PC-3 (cell line): ENCODE results near the gene CASZ1. TPM values are rescaled to one million over a fixed set of nuclear protein-coding genes. Genes with fewer than 3 reads are reported as not detected.

Experiments
- ATAC-seq: fragments of 200-7000 bp; cut with Tn5 transposase; 2 replicates; pipeline ENCODE4 v1.9.1; 2020; ENCODE audit warnings: mild to moderate bottlenecking, moderate library complexity
- BruUV-seq: library from RNA; stranded (reverse); fragments of 400-500 nt; replicated peaks from 2 replicates; lab custom pipeline; 2021; lab: Mats Ljungman, UMichigan
- CTCF ChIA-PET: fragments of 300-600 bp; sonication (Branson Sonifier 250); formaldehyde crosslinking; loops from one replicate; lab custom pipeline; 2022; ENCODE audit warnings: antibody characterized with exemption; lab: Charles Lee
- POLR2A ChIA-PET: fragments of 300-600 bp; sonication (Branson Sonifier 250); formaldehyde crosslinking; loops from one replicate; lab custom pipeline; 2022; ENCODE audit warnings: antibody characterized with exemption; ENCODE audit not compliant: unreplicated experiment; lab: Charles Lee
- DNase-seq: peaks from one replicate; pipeline ENCODE4 v3.0.0-alpha.2; 2015
- H2AFZ ChIP-seq: fragments of 300-600 bp; sonication (generic); 2 replicates; pipeline ENCODE4 v1.6.0; 2016; ENCODE audit warnings: antibody characterized with exemption, low read length
- H3F3A ChIP-seq: fragments of 300-600 bp; sonication (generic); one replicate; pipeline ENCODE4 v1.6.0; 2017; ENCODE audit warnings: antibody characterized with exemption, low read length, control low read depth, mild to moderate bottlenecking; ENCODE audit not compliant: unreplicated experiment
- H3K27ac ChIP-seq: fragments of 300-600 bp; sonication (generic); 2 replicates; pipeline ENCODE4 v1.5.1; 2016; ENCODE audit warnings: mild to moderate bottlenecking, low read length
- H3K27me3 ChIP-seq: fragments of 300-600 bp; sonication (generic); 2 replicates; pipeline ENCODE4 v1.6.1; 2016; ENCODE audit warnings: low read length, mixed read lengths
- H3K36me3 ChIP-seq: fragments of 300-600 bp; sonication (generic); 2 replicates; pipeline ENCODE4 v1.6.1; 2016; ENCODE audit warnings: low read depth, mixed run types, low read length, mixed read lengths
- H3K4me1 ChIP-seq: fragments of 300-600 bp; sonication (generic); 2 replicates; pipeline ENCODE4 v1.5.1; 2016; ENCODE audit warnings: low read length; ENCODE audit not compliant: insufficient read depth
- H3K4me2 ChIP-seq: fragments of 300-600 bp; sonication (generic); 2 replicates; pipeline ENCODE4 v1.6.0; 2016; ENCODE audit warnings: low read length
- H3K4me3 ChIP-seq: fragments of 300-600 bp; sonication (generic); 2 replicates; pipeline ENCODE4 v1.5.1; 2016; ENCODE audit warnings: mild to moderate bottlenecking, low read length, mixed read lengths
- H3K79me2 ChIP-seq: fragments of 300-600 bp; sonication (generic); 2 replicates; pipeline ENCODE4 v1.6.1; 2017; ENCODE audit warnings: low read length, mixed read lengths
- H3K9ac ChIP-seq: fragments of 300-600 bp; sonication (generic); 2 replicates; pipeline ENCODE4 v1.6.0; 2016; ENCODE audit warnings: mild to moderate bottlenecking, low read length
- H3K9me2 ChIP-seq: fragments of 300-600 bp; sonication (generic); replicated peaks from 2 replicates; pipeline ENCODE4 v1.6.1; 2016; ENCODE audit warnings: mixed run types, low read length, mixed read lengths
- H3K9me3 ChIP-seq: fragments of 300-600 bp; sonication (generic); 2 replicates; pipeline ENCODE4 v1.6.1; 2016; ENCODE audit warnings: low read length, mixed read lengths
- H4K20me1 ChIP-seq: fragments of 300-600 bp; sonication (generic); 2 replicates; pipeline ENCODE4 v1.6.1; 2016; ENCODE audit warnings: low read length, mixed read lengths
- EZH2 ChIP-seq: fragments of 300-600 bp; sonication (generic); IDR thresholded peaks from one replicate; pipeline ENCODE4 v1.6.1; 2017; ENCODE audit warnings: antibody characterized with exemption, mild to moderate bottlenecking, low read length; ENCODE audit not compliant: unreplicated experiment
- EZH2phosphoT487 ChIP-seq: fragments of 300-600 bp; sonication (generic); IDR thresholded peaks from 2 replicates; pipeline ENCODE4 v1.6.1; 2018; ENCODE audit warnings: mild to moderate bottlenecking, antibody characterized with exemption, low read length, borderline replicate concordance
- intact Hi-C: fragments of 100-400 bp; cut with micrococcal nuclease; formaldehyde crosslinking; loops from 2 replicates; pipeline ENCODE4 v1.9.0; 2023
- total RNA-seq: library from RNA; depleted of rRNA; stranded (reverse); fragments of >200 nt; gene quantifications from 2 replicates; pipeline ENCODE4 v1.2.3, GENCODE V29; 2014
- TF ChIP-seq, protein P1 (sequence below): fragments of 300-600 bp; sonication (generic); conservative IDR thresholded peaks from 2 replicates; pipeline ENCODE4 v1.5.1; 2017; ENCODE audit warnings: antibody characterized with exemption, low read depth, mild to moderate bottlenecking, low read length

The CASZ1 gene
- total RNA-seq, 1 experiment from 2014 or later = 12.8 TPM

DNA sequence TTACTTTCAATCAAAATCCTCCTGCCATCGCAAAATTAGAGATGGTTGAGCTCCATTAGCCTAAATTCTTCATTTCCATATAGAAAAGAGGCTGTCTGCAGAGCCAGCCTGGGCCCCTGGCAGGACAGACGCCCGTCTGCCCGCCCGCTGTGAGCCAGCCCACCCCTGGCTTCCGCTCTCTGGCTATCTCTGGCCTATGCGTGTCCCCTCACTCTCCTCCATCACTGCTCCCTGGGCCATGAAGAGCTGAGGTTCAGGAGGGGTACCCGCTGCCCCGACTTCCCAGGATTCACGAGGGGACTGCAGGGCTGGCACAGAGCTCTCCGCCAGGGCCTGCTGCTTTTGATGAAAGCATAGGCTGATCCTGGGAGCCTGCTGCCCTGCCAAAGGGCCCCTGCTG lies 117.6 kb downstream of the CASZ1 start:
- H3K4me1 ChIP-seq = peaks cover 19% of the 10 kb centered on the region
- H4K20me1 ChIP-seq = no peaks in the 10 kb centered on the region
- POLR2A ChIA-PET = no interaction called here
- ATAC-seq = no peak
- no TSS peak for BruUV-seq
- H3K79me2 ChIP-seq = no peaks in the 10 kb centered on the region
- no peak overlapping the region for H3K4me2 ChIP-seq
- H3K27me3 ChIP-seq = no peaks in the 10 kb centered on the region
- intact Hi-C loops = loop anchor here (1.0 to 5.0 kb wide), 2 partner anchors 117 to 167 kb away; partner anchors contain the start of gene CASZ1
- no peak overlapping the region for H2AFZ ChIP-seq
- no peaks in the 10 kb centered on the region for H3F3A ChIP-seq
- no peak overlapping the region for H3K4me3 ChIP-seq
- H3K9me2 ChIP-seq = no peaks in the 10 kb centered on the region
- H3K36me3 ChIP-seq = no peaks in the 10 kb centered on the region
- H3K27ac ChIP-seq = no peak overlapping the region
- CTCF ChIA-PET = no interaction called here
- DNase-seq = no peak
- H3K9me3 ChIP-seq = no peaks in the 10 kb centered on the region
- TF ChIP-seq EZH2 (no peak), EZH2phosphoT487 (no peak)
- TF ChIP-seq, protein P1, sequence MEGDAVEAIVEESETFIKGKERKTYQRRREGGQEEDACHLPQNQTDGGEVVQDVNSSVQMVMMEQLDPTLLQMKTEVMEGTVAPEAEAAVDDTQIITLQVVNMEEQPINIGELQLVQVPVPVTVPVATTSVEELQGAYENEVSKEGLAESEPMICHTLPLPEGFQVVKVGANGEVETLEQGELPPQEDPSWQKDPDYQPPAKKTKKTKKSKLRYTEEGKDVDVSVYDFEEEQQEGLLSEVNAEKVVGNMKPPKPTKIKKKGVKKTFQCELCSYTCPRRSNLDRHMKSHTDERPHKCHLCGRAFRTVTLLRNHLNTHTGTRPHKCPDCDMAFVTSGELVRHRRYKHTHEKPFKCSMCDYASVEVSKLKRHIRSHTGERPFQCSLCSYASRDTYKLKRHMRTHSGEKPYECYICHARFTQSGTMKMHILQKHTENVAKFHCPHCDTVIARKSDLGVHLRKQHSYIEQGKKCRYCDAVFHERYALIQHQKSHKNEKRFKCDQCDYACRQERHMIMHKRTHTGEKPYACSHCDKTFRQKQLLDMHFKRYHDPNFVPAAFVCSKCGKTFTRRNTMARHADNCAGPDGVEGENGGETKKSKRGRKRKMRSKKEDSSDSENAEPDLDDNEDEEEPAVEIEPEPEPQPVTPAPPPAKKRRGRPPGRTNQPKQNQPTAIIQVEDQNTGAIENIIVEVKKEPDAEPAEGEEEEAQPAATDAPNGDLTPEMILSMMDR = no peak
- no peak overlapping the region for H3K9ac ChIP-seq

DNA sequence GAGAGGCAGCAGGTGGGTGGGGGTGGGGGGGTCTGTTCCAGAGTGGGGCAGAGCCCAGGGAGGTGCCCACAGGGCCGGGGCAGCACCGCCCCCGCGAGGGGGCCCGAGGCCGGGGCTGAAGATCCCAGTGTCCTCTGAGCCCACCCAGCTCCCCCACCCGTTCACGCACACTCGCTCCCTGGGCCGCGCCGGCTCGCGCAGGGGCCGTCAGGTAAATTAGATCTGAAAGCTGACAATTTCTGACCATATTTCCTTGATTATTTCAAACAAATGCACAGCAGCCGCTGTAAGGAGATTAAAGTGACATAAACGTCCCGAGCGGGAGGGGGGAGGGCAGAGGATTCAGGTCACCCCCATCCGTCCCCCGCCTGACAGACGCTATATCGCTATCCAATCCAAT lies 118.0 kb downstream of the CASZ1 start:
- no peak overlapping the region for H3K9ac ChIP-seq
- H3K36me3 ChIP-seq = no peaks in the 10 kb centered on the region
- H3K27ac ChIP-seq = no peak overlapping the region
- intact Hi-C loops = loop anchor here (5.0 kb wide), 1 partner anchor 166 kb away; no protein-coding TSS in a partner anchor
- ChIA-PET POLR2A (no interaction called here), CTCF (no interaction called here)
- DNase-seq (no peak), ATAC-seq (no peak)
- peaks cover 19% of the 10 kb centered on the region for H3K4me1 ChIP-seq
- TF ChIP-seq EZH2phosphoT487 (no peak), EZH2 (no peak)
- TF ChIP-seq, protein P1 = no peak
- no peaks in the 10 kb centered on the region for H3K79me2 ChIP-seq
- BruUV-seq = no TSS peak
- H3F3A ChIP-seq = no peaks in the 10 kb centered on the region
- no peaks in the 10 kb centered on the region for H3K9me2 ChIP-seq
- no peak overlapping the region for H2AFZ ChIP-seq
- no peak overlapping the region for H3K4me3 ChIP-seq
- no peaks in the 10 kb centered on the region for H3K9me3 ChIP-seq
- no peaks in the 10 kb centered on the region for H4K20me1 ChIP-seq
- no peak overlapping the region for H3K4me2 ChIP-seq
- H3K27me3 ChIP-seq = no peaks in the 10 kb centered on the region

DNA sequence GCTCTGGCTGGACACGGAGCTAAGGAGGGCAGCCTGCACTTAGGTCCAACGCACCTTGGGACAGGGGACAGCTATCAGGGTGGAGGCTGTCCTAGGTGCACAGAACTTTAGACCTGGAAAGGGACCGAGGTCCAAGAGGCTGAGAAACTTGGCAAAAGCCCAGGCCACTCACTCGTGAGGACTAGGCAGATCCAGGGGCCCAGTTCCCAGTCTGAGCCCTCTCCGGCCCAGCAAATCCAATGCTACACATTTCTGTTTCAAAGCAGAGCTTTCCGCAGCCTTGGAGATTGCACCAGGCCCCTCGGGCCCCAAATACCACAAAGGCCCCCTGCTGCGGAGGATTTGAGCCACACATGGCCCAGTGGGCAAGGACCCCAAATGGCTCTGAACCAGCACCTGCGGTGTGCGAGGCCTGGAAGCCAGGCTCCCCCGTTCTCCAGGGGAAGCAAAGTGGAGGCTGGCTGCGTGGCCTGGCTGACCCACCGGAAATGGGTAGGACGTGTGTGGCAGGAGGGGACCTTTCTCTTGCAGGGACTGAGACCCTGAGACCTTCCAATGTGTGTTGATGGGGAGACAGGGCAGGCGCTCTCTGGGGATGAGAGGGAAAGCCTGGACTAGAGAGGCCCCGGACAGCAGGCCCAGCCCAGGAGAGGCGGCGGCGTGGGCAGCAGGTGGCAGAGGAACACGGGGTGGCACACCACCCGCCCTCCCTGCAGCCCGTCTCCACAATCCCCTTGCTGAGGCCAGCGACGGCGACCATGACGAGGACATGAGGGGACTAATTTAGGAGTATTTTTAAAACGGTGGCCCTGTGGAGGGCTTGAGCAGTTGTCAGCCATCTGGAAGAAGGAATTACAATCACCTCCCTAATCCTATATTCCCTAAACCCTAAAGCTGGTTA lies 118.7 kb downstream of the CASZ1 start:
- Histone ChIP-seq H3K9ac (no peak overlapping the region), H4K20me1 (no peaks in the 10 kb centered on the region), H2AFZ (no peak overlapping the region), H3K9me2 (no peaks in the 10 kb centered on the region), H3K27ac (no peak overlapping the region), H3K79me2 (no peaks in the 10 kb centered on the region), H3K9me3 (no peaks in the 10 kb centered on the region), H3K4me1 (peaks cover 19% of the 10 kb centered on the region), H3K4me3 (no peak overlapping the region), H3F3A (no peaks in the 10 kb centered on the region), H3K27me3 (no peaks in the 10 kb centered on the region), H3K36me3 (no peaks in the 10 kb centered on the region), H3K4me2 (no peak overlapping the region)
- POLR2A ChIA-PET = no interaction called here
- no TSS peak for BruUV-seq
- DNase-seq = no peak
- CTCF ChIA-PET = interaction anchor here (0.6 kb wide), 1 partner anchor 144 kb away, joined by 3 read pairs; no protein-coding TSS in a partner anchor
- intact Hi-C loops = loop anchor here (5.0 kb wide), 1 partner anchor 165 kb away; no protein-coding TSS in a partner anchor
- no peak for ATAC-seq
- no peak for TF ChIP-seq EZH2phosphoT487
- TF ChIP-seq, protein P1 = no peak
- no peak for TF ChIP-seq EZH2
